Upper lobe of left lung (tissue), 4 donors: Measurements from ENCODE around the gene KCNK3.

Experiments
- EP300 ChIP-seq, 4 donors: sonication (generic); formaldehyde crosslinking; IDR thresholded peaks; one replicate each; pipeline ENCODE4 v1.5.1; 2017; ENCODE audit warnings: antibody characterized with exemption in 4 of 4, control low read depth in 2 of 4
- POLR2A ChIP-seq, 4 donors: fragments of 450-650 bp; IDR thresholded peaks; one replicate each; pipeline ENCODE4 v1.5.1; 2016 to 2017; ENCODE audit warnings: antibody characterized with exemption in 4 of 4, mild to moderate bottlenecking in 2 of 4
- POLR2AphosphoS5 ChIP-seq, 2 donors: sonication (generic); formaldehyde crosslinking; IDR thresholded peaks; one replicate each; pipeline ENCODE4 v1.5.1; 2017; ENCODE audit warnings: antibody characterized with exemption in 2 of 2

- no peak for TF ChIP-seq EP300 (IDR thresholded peaks at IDR 0.05)
- no peak for TF ChIP-seq POLR2A (IDR thresholded peaks at IDR 0.05)
- TF ChIP-seq POLR2AphosphoS5 (IDR thresholded peaks at IDR 0.05) = no peak
These were observed 19.6 kb upstream of the KCNK3 start for GRCh38 chr2:26672818-26673393.
